Testis (tissue), 2 donors: ENCODE results near the gene ANO3.

Experiments used
- CTCF ChIP-seq, 3 experiments: fragments of 450-650 bp in 2 of 3; fragments of 200-600 bp in 1 of 3; sonication (generic) in 1 of 3; IDR thresholded peaks; one replicate each; pipeline ENCODE4 v1.5.1; 2016 to 2019; ENCODE audit warnings: antibody characterized with exemption in 3 of 3, mild to moderate bottlenecking in 2 of 3, moderate library complexity in 1 of 3
- POLR2A ChIP-seq: fragments of 450-650 bp; IDR thresholded peaks from one replicate; pipeline ENCODE4 v1.6.1; 2017; ENCODE audit warnings: antibody characterized with exemption, mild to moderate bottlenecking, moderate library complexity

- TF ChIP-seq CTCF (IDR thresholded peaks at IDR 0.05) (no peak), POLR2A (no peak)
These were observed 180.3 kb downstream of the ANO3 start for GRCh38 chr11:26512196-26512595.
